ENCODE results near the gene ATF6. TPM values are rescaled to one million over a fixed set of nuclear protein-coding genes. Genes with fewer than 3 reads are reported as not detected.

ATF6 gene
- total and polyA plus RNA-seq, 2 donors (not counting 1 experiment from before 2014, with no cell fraction given), result 5.7 to 26.6 TPM

- H3K36me3 ChIP-seq (replicated peaks in 1 of 2; ENCODE audit: control extremely low read depth in 1 of 2, control insufficient read depth in 1 of 2, extremely low read depth in 1 of 2, insufficient read depth in 2 of 2, low read length in 1 of 2), result peaks cover 0 to 12% of the 10 kb centered on the region in 2 experiments
- H2AFZ ChIP-seq (ENCODE audit: insufficient read depth, low read depth, low read length, poor library complexity, severe bottlenecking), result no peak overlapping the region
- CTCF ChIA-PET, result interaction anchor here (0.6 kb wide), 1 partner anchor 19 kb away, joined by 4 read pairs; no protein-coding TSS in a partner anchor
- Mint-ChIP-seq H3K4me3 (no peak overlapping the region), H3K9me3 (ENCODE audit: insufficient read depth) (no peaks in the 10 kb centered on the region), H3K27ac (no peak overlapping the region), H3K27me3 (no peaks in the 10 kb centered on the region), H3K4me1 (no peaks in the 10 kb centered on the region)
- H3K79me2 ChIP-seq (ENCODE audit: control insufficient read depth, insufficient read depth, low read length), result no peaks in the 10 kb centered on the region
- H3K4me3 ChIP-seq (ENCODE audit: control extremely low read depth in 1 of 5, extremely low read depth in 1 of 5, insufficient read depth in 1 of 5, low read depth in 2 of 5, low read length in 4 of 5), result no peak overlapping the region
- no peaks in the 10 kb centered on the region for H3K4me1 ChIP-seq (ENCODE audit: control insufficient read depth in 2 of 2, insufficient read depth in 2 of 2, low read length in 2 of 2)
- H3K27me3 ChIP-seq (replicated peaks in 1 of 4; ENCODE audit: control extremely low read depth in 1 of 4, control insufficient read depth in 3 of 4, insufficient read depth in 4 of 4, low read length in 3 of 4), result no peaks in the 10 kb centered on the region
- POLR2A ChIA-PET, result no interaction called here
- ATAC-seq (ENCODE audit: low read depth) (no peak), DNase-seq (no peak)
- H3K4me2 ChIP-seq (replicated peaks; ENCODE audit: low read depth, low read length, poor library complexity, severe bottlenecking), result no peak overlapping the region
- H3K9me3 ChIP-seq (ENCODE audit: control extremely low read depth in 1 of 3, control insufficient read depth in 2 of 3, insufficient read depth in 1 of 3, low read length in 2 of 3), result no peaks in the 10 kb centered on the region
- intact Hi-C loops (cut with micrococcal nuclease), result no loop called here
- H4K20me1 ChIP-seq (ENCODE audit: control insufficient read depth, insufficient read depth, low read length, poor library complexity, severe bottlenecking), result no peaks in the 10 kb centered on the region
- H3K27ac ChIP-seq (ENCODE audit: low read length in 2 of 2), result no peak overlapping the region
- 100% methylated on average over 1 of the region's 1 CpG for WGBS (ENCODE audit: insufficient coverage)
- TF ChIP-seq EZH2 (IDR thresholded peaks at IDR 0.05; ENCODE audit: borderline replicate concordance, insufficient read depth, low read depth, low read length, poor library complexity, severe bottlenecking) (no peak), CTCF (IDR thresholded peaks at IDR 0.05) (no peak)
- no peak overlapping the region for H3K9ac ChIP-seq (ENCODE audit: low read length)
Observed at GRCh38 chr1:161921990-161922389, 155.9 kb downstream of the ATF6 start.

GRCh38 chr1:161928056-161928455 is 161.9 kb downstream of the ATF6 start:
- Histone ChIP-seq H3K36me3 (replicated peaks in 1 of 2; ENCODE audit: control extremely low read depth in 1 of 2, control insufficient read depth in 1 of 2, extremely low read depth in 1 of 2, insufficient read depth in 2 of 2, low read length in 1 of 2) (peaks cover 0 to 8% of the 10 kb centered on the region in 2 experiments), H3K27ac (ENCODE audit: low read length in 2 of 2) (no peak overlapping the region), H3K4me2 (replicated peaks; ENCODE audit: low read depth, low read length, poor library complexity, severe bottlenecking) (no peak overlapping the region), H3K9ac (ENCODE audit: low read length) (no peak overlapping the region), H3K9me3 (ENCODE audit: control extremely low read depth in 1 of 3, control insufficient read depth in 2 of 3, insufficient read depth in 1 of 3, low read length in 2 of 3) (no peaks in the 10 kb centered on the region), H3K4me1 (ENCODE audit: control insufficient read depth in 2 of 2, insufficient read depth in 2 of 2, low read length in 2 of 2) (peaks cover 0 to 6% of the 10 kb centered on the region in 2 donors), H3K27me3 (replicated peaks in 1 of 4; ENCODE audit: control extremely low read depth in 1 of 4, control insufficient read depth in 3 of 4, insufficient read depth in 4 of 4, low read length in 3 of 4) (no peaks in the 10 kb centered on the region), H3K4me3 (ENCODE audit: control extremely low read depth in 1 of 5, extremely low read depth in 1 of 5, insufficient read depth in 1 of 5, low read depth in 2 of 5, low read length in 4 of 5) (no peak overlapping the region), H3K79me2 (ENCODE audit: control insufficient read depth, insufficient read depth, low read length) (no peaks in the 10 kb centered on the region), H2AFZ (ENCODE audit: insufficient read depth, low read depth, low read length, poor library complexity, severe bottlenecking) (no peak overlapping the region), H4K20me1 (ENCODE audit: control insufficient read depth, insufficient read depth, low read length, poor library complexity, severe bottlenecking) (no peaks in the 10 kb centered on the region)
- H3K4me3 Mint-ChIP-seq, result no peak overlapping the region
- no CpG with 5 or more reads among the region's 2 CpGs for WGBS (ENCODE audit: insufficient coverage)
- ChIA-PET CTCF (no interaction called here), POLR2A (no interaction called here)
- H3K4me1 Mint-ChIP-seq, result peaks cover 4% of the 10 kb centered on the region
- no peak for TF ChIP-seq EZH2 (IDR thresholded peaks at IDR 0.05; ENCODE audit: borderline replicate concordance, insufficient read depth, low read depth, low read length, poor library complexity, severe bottlenecking)
- no peak for TF ChIP-seq CTCF (IDR thresholded peaks at IDR 0.05)
- H3K27me3 Mint-ChIP-seq, result no peaks in the 10 kb centered on the region
- intact Hi-C loops (cut with micrococcal nuclease), result no loop called here
- H3K27ac Mint-ChIP-seq, result no peak overlapping the region
- DNase-seq, result no peak
- ATAC-seq (ENCODE audit: low read depth), result no peak
- no peaks in the 10 kb centered on the region for H3K9me3 Mint-ChIP-seq (ENCODE audit: insufficient read depth)
